K562 (cell line): Measurements from ENCODE around the gene RING1. TPM values are rescaled to one million over a fixed set of nuclear protein-coding genes. Genes with fewer than 3 reads are reported as not detected.

Experiments
- ATAC-seq: fragments of 200-7000 bp; cut with Tn5 transposase; 3 replicates; pipeline ENCODE4 v1.9.1; 2020; ENCODE audit warnings: moderate library complexity
- BruUV-seq: library from RNA; stranded (reverse); fragments of 400-500 nt; replicated peaks from 2 replicates; lab custom pipeline; 2021; lab: Mats Ljungman, UMichigan
- CTCF ChIA-PET: fragments of 300-600 bp; formaldehyde crosslinking; extraction: SDS; loops from one replicate; lab custom pipeline; 2021; ENCODE audit warnings: low intra/inter-chr PET ratio; lab: Yijun Ruan, JAX
- POLR2A ChIA-PET: fragments of 300-600, 350-650 bp; sonication (Branson Sonifier 250); formaldehyde crosslinking; extraction: SDS; loops from one replicate; lab custom pipeline; 2021; ENCODE audit warnings: antibody characterized with exemption, inconsistent platforms; lab: Yijun Ruan, JAX
- DNase-seq, 4 experiments: peaks; one replicate each; pipeline versions ENCODE4 v3.0.0 to v3.0.0-alpha.2; 2011 to 2018; ENCODE audit warnings: low spot score in 3 of 4, mixed read lengths in 3 of 4; ENCODE audit errors: extremely low read depth in 1 of 4
- FAIRE-seq: peaks from 2 replicates; lab custom pipeline; 2011; peaks lifted over from hg19 to GRCh38; lab: Jason Lieb, UNC
- H2AFZ ChIP-seq: 2 replicates; pipeline ENCODE4 v1.6.0; 2011; ENCODE audit warnings: low read depth, low read length, control low read depth, inconsistent platforms
- H3K27ac ChIP-seq: fragments of 200-600 bp; 3 replicates; pipeline ENCODE4 v1.8.0; 2011; ENCODE audit warnings: low read depth, mild to moderate bottlenecking, control low read depth, inconsistent platforms, low read length, moderate library complexity, mixed read lengths; ENCODE audit errors: extremely low read depth
- H3K27me3 ChIP-seq, 2 experiments: fragments of 300-600 bp in 1 of 2; 2 replicates in 1 of 2; 3 replicates in 1 of 2; pipeline versions ENCODE4 v1.6.0 to v1.8.0; 2011; ENCODE audit warnings: inconsistent platforms in 2 of 2, low read length in 2 of 2, mild to moderate bottlenecking in 1 of 2, mixed read lengths in 1 of 2, moderate library complexity in 1 of 2; ENCODE audit not compliant: control insufficient read depth in 2 of 2, insufficient read depth in 2 of 2
- H3K36me3 ChIP-seq: fragments of 300-600 bp; 3 replicates; pipeline ENCODE4 v1.8.0; 2011; ENCODE audit warnings: mild to moderate bottlenecking, low read length, inconsistent platforms; ENCODE audit not compliant: control insufficient read depth, insufficient read depth
- H3K4me1 ChIP-seq, 2 experiments: fragments of 200-600 bp in 1 of 2; replicated peaks in 1 of 2; 2 replicates in 1 of 2; 3 replicates in 1 of 2; pipeline versions ENCODE4 v1.5.1 to v1.8.0; 2011; ENCODE audit warnings: inconsistent platforms in 2 of 2, low read length in 2 of 2, mild to moderate bottlenecking in 1 of 2, mixed read lengths in 1 of 2, moderate library complexity in 1 of 2; ENCODE audit not compliant: control insufficient read depth in 2 of 2, insufficient read depth in 2 of 2
- H3K4me2 ChIP-seq: 2 replicates; pipeline ENCODE4 v1.6.1; 2011; ENCODE audit warnings: low read length, control low read depth, inconsistent platforms, mixed read lengths; ENCODE audit not compliant: insufficient read depth
- H3K4me3 ChIP-seq: fragments of 200-600 bp; sonication (generic), shearing (Covaris generic); 2 replicates; pipeline ENCODE4 v1.5.1; 2016; ENCODE audit warnings: control low read depth, inconsistent platforms
- H3K79me2 ChIP-seq: fragments of 200-600 bp; 3 replicates; pipeline ENCODE4 v1.8.0; 2011; ENCODE audit warnings: low read length, inconsistent platforms; ENCODE audit not compliant: control insufficient read depth, insufficient read depth
- H3K9ac ChIP-seq, 2 experiments: 2 replicates each; pipeline versions ENCODE4 v1.6.0 to v1.6.1; 2011; ENCODE audit warnings: low read depth in 2 of 2, low read length in 2 of 2, control low read depth in 1 of 2, inconsistent platforms in 1 of 2, mild to moderate bottlenecking in 1 of 2, mixed read lengths in 1 of 2; ENCODE audit not compliant: insufficient read depth in 1 of 2
- H3K9me1 ChIP-seq: one replicate; pipeline ENCODE4 v1.6.0; 2011; ENCODE audit warnings: inconsistent platforms, mild to moderate bottlenecking, low read length, moderate library complexity; ENCODE audit not compliant: control insufficient read depth, insufficient read depth
- H3K9me3 ChIP-seq: replicated peaks from 2 replicates; pipeline ENCODE4 v1.5.1; 2011; ENCODE audit warnings: low read depth, low read length, inconsistent platforms; ENCODE audit not compliant: control insufficient read depth, insufficient read depth
- H4K20me1 ChIP-seq: replicated peaks from 2 replicates; pipeline ENCODE4 v1.6.1; 2011; ENCODE audit warnings: low read length, inconsistent platforms, mixed read lengths; ENCODE audit not compliant: control insufficient read depth, insufficient read depth
- BCOR ChIP-seq: fragments of 450-650 bp; IDR thresholded peaks from 2 replicates; pipeline ENCODE4 v1.6.1; 2016
- CBX3 ChIP-seq, 2 experiments: IDR thresholded peaks; 1 replicate in 1 of 2; 2 replicates in 1 of 2; pipeline ENCODE4 v1.6.1; 2012; ENCODE audit warnings: inconsistent platforms in 2 of 2, low read length in 2 of 2, borderline replicate concordance in 1 of 2, control low read depth in 1 of 2
- KHSRP ChIP-seq: fragments of 450-650 bp; IDR thresholded peaks from 2 replicates; pipeline ENCODE4 v1.6.1; 2017
- LCOR ChIP-seq: sonication (generic); formaldehyde crosslinking; IDR thresholded peaks from 2 replicates; pipeline ENCODE4 v1.8.0; 2022; ENCODE audit warnings: mild to moderate bottlenecking, missing genetic modification reagents
- SAP30 ChIP-seq: fragments of 200-600 bp; sonication (generic); IDR thresholded peaks from 2 replicates; pipeline ENCODE4 v1.6.1; 2012; ENCODE audit warnings: borderline replicate concordance, low read depth, mild to moderate bottlenecking, moderate library complexity, low read length, control low read depth, inconsistent platforms; ENCODE audit not compliant: insufficient read depth, poor library complexity, severe bottlenecking
- SRF ChIP-seq, 2 experiments: fragments of 250-450, 450-650 bp in 1 of 2; sonication (Bioruptor Pico) in 1 of 2; sonication (generic) in 1 of 2; formaldehyde crosslinking; IDR thresholded peaks; 2 replicates each; pipeline versions ENCODE4 v1.5.0 to v1.5.1; 2020 to 2022; ENCODE audit warnings: mild to moderate bottlenecking in 1 of 2, missing genetic modification reagents in 1 of 2
- STAG1 ChIP-seq: sonication (generic); formaldehyde crosslinking; IDR thresholded peaks from 2 replicates; pipeline ENCODE4 v1.5.0; 2020; ENCODE audit warnings: missing genetic modification reagents, borderline replicate concordance
- TAF15 ChIP-seq: fragments of 200-400 bp; formaldehyde crosslinking; IDR thresholded peaks from 2 replicates; pipeline ENCODE4 v1.6.1; 2017; ENCODE audit warnings: mild to moderate bottlenecking, low read depth, low read length, moderate library complexity
- TARDBP ChIP-seq: fragments of 450-650 bp; IDR thresholded peaks from 2 replicates; pipeline ENCODE4 v1.6.1; 2016
- TEAD4 ChIP-seq, 2 experiments: sonication (generic) in 1 of 2; formaldehyde crosslinking in 1 of 2; IDR thresholded peaks; 2 replicates each; pipeline versions ENCODE4 v1.6.1 to v1.8.0; 2012 to 2022; ENCODE audit warnings: borderline replicate concordance in 1 of 2, inconsistent platforms in 1 of 2, low read length in 1 of 2, mild to moderate bottlenecking in 1 of 2, missing genetic modification reagents in 1 of 2
- WGBS: fragments of 100-300 bp; shearing (Covaris generic); methylation state at CpG from one replicate; pipeline ENCODE4 v1.1.6; 2016; ENCODE audit warnings: low coverage, mixed read lengths; ENCODE audit not compliant: insufficient coverage; ENCODE audit errors: missing lambda C conversion rate; 5-methylcytosine and 5-hydroxymethylcytosine counted together
- in situ Hi-C: fragments of 300-500 bp; cut with MboI; formaldehyde crosslinking; loops from 4 replicates; pipeline ENCODE4 v1.15.0; 2018; ENCODE audit warnings: inconsistent platforms, mixed read lengths
- intact Hi-C: fragments of 100-400 bp; cut with micrococcal nuclease; formaldehyde crosslinking; loops from 2 replicates; pipeline ENCODE4 v1.14.2; 2022
- polyA plus RNA-seq, 8 experiments: library from polyadenylated mRNA; depleted of rRNA in 4 of 8; stranded (reverse) in 5 of 8; unstranded in 3 of 8; fragments of >200 nt; fragmentation: Nextera tagmentation in 2 of 8; fragmentation: Illumina TruSeq in 1 of 8; extraction: Ambion mirVana in 2 of 8; extraction: Trizol in 1 of 8; gene quantifications; 2 replicates each; pipeline versions ENCODE4 v1.2.1 to v1.2.3, GENCODE V29; 2011 to 2014; ENCODE audit warnings: inconsistent platforms in 1 of 8, missing spikeins in 1 of 8
- total RNA-seq, 7 experiments: library from RNA; depleted of rRNA in 6 of 7; stranded (reverse); fragments of >200 nt in 6 of 7; fragmentation: Illumina TruSeq in 2 of 7; extraction: Trizol in 2 of 7; gene quantifications; 2 replicates each; pipeline versions ENCODE4 v1.2.1 to v1.2.3, GENCODE V29; 2011 to 2021; ENCODE audit warnings: low replicate concordance in 1 of 7
- TF ChIP-seq, protein P1 (sequence below): sonication (generic); formaldehyde crosslinking; IDR thresholded peaks from 2 replicates; pipeline ENCODE4 v1.8.0; 2022; ENCODE audit warnings: mild to moderate bottlenecking, low read depth, missing genetic modification reagents

RING1 gene
- total and polyA plus RNA-seq, 9 of the 15 experiments (the other 6 are each of a cell fraction or from before 2014, with no cell fraction given): 4.2 to 59.1 (median 36.9) TPM

DNA sequence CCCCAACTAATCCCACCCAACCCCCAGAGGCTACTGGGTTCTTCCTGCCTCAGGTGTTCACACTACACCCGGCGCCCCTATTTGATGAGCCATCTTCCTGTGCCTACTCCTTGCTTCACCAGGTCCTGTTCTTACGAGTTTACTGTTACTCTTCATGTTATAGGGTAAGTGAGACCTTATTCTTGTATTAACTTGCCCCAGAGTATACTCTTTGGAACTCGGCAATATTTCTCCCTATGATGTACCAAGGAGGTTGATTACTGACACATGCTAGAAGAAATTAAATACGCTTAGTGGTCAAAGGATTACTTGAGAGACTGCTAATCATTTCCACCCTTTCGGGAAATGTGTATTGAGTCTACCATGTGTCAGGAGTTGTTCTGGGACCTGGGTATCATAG lies 8.9 kb downstream of the RING1 start:
- 11% methylated on average over 6 of the region's 6 CpGs for WGBS
- Histone ChIP-seq H3K4me1 (peaks cover 0 to 22% of the 10 kb centered on the region in 2 experiments; a peak in 2 of 5 replicates), H3K27ac (no peak overlapping the region), H3K9me1 (no peaks in the 10 kb centered on the region), H3K4me2 (no peak overlapping the region), H2AFZ (no peak overlapping the region), H3K27me3 (peaks cover 5 to 15% of the 10 kb centered on the region in 2 experiments; a peak in 4 of 5 replicates), H3K79me2 (no peaks in the 10 kb centered on the region), H3K4me3 (no peak overlapping the region), H3K9ac (no peak overlapping the region), H3K9me3 (no peaks in the 10 kb centered on the region), H4K20me1 (no peaks in the 10 kb centered on the region), H3K36me3 (peaks cover under 1% of the 10 kb centered on the region; the same call in 1 of the 3 replicates)
- BruUV-seq: no TSS peak
- peak in 3 of 4 experiments; percentile 3 to 4 (median 4) for DNase-seq
- POLR2A ChIA-PET: no interaction called here
- in situ Hi-C loops: no loop called here
- no peak for ATAC-seq
- intact Hi-C loops: no loop called here
- CTCF ChIA-PET: interaction anchor here (0.6 kb wide), 1 partner anchor 136 kb away, joined by 3 read pairs; no protein-coding TSS in a partner anchor
- FAIRE-seq: no peak
- TF ChIP-seq STAG1 (CRISPR knock-in tag) (no peak), TARDBP (no peak), LCOR (no peak), SAP30 (no peak), TEAD4 (IDR thresholded peaks at IDR 0.05; ENCODE audit: low read length) (no peak), TEAD4 (CRISPR knock-in tag; IDR thresholded peaks at IDR 0.05; ENCODE audit: borderline replicate concordance) (no peak), SRF (CRISPR knock-in tag; IDR thresholded peaks at IDR 0.05) (no peak), KHSRP (no peak), BCOR (no peak), CBX3 (IDR thresholded peaks at IDR 0.05; ENCODE audit: borderline replicate concordance in 1 of 2, low read length in 2 of 2) (no peak), TAF15 (no peak)
- TF ChIP-seq, protein P1, sequence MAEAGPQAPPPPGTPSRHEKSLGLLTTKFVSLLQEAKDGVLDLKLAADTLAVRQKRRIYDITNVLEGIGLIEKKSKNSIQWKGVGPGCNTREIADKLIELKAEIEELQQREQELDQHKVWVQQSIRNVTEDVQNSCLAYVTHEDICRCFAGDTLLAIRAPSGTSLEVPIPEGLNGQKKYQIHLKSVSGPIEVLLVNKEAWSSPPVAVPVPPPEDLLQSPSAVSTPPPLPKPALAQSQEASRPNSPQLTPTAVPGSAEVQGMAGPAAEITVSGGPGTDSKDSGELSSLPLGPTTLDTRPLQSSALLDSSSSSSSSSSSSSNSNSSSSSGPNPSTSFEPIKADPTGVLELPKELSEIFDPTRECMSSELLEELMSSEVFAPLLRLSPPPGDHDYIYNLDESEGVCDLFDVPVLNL (CRISPR knock-in tag): no peak
